GM12801 (cell line): Measurements from ENCODE around the gene EIPR1.

Source experiments
- TF ChIP-seq, protein P1 (sequence below): IDR thresholded peaks from one replicate; pipeline ENCODE4 v1.5.1; 2011; ENCODE audit warnings: control low read depth; ENCODE audit not compliant: insufficient read length; ENCODE audit errors: extremely low read depth

Gene EIPR1

DNA sequence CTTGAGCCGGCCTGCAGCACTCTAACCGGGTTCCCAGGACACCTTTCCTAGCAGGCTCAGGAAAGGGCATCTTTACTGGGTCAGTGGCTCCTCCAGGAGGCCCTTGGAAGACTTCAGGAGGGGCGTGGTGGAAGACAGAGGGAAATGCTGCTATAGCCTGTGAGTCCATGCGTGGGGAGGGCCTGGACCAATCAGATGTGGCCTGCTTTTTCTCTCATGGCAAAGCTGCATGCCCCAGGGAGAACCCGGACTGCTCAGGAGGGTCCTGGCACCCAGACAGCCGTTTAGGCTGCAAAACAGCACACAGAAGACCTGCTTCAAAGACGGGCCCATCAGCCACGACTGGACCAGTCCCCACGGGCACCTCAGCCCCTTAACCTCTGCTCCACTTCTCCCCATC, 84.4 kb downstream of the EIPR1 start:
- TF ChIP-seq, protein P1, sequence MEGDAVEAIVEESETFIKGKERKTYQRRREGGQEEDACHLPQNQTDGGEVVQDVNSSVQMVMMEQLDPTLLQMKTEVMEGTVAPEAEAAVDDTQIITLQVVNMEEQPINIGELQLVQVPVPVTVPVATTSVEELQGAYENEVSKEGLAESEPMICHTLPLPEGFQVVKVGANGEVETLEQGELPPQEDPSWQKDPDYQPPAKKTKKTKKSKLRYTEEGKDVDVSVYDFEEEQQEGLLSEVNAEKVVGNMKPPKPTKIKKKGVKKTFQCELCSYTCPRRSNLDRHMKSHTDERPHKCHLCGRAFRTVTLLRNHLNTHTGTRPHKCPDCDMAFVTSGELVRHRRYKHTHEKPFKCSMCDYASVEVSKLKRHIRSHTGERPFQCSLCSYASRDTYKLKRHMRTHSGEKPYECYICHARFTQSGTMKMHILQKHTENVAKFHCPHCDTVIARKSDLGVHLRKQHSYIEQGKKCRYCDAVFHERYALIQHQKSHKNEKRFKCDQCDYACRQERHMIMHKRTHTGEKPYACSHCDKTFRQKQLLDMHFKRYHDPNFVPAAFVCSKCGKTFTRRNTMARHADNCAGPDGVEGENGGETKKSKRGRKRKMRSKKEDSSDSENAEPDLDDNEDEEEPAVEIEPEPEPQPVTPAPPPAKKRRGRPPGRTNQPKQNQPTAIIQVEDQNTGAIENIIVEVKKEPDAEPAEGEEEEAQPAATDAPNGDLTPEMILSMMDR: no peak

DNA sequence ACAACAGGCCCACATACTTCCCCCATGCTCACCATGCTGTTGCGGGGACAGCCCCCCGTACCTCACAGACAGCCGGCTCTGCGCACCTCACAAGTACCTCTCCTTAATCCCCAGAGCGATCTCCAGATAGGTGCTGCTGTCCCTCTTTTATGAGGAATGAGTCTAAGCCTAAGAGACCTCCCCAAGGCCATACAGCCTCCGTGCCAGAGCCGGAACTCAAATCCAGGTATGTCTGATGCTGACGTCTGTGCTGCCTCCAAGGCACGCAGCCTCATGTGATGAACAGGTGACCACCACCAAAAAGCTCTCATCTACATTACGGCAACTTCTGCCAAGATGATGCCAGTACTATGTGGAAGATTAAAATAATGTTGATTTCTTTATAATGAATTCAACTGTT, 85.2 kb downstream of the EIPR1 start:
- TF ChIP-seq, protein P1: no peak

DNA sequence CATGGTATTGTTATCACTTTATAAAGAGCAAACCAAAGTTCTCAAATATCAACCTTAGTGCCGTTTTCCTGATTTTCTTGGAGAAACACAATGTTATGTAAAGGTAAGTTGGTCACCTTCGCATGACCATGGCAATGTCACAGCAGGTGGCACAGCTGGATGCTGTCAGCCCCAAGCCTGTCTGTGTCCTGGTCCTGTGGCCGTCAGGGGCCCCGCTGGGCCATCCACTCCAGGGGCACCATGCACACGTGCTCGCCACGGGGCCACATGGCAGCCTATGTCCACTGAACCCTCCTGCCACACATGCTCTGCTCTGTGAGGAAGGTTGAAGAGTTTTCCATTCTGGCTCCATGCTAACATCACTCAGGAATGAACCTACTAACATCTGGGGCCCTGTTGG, 85.9 kb downstream of the EIPR1 start:
- TF ChIP-seq, protein P1: no peak

DNA sequence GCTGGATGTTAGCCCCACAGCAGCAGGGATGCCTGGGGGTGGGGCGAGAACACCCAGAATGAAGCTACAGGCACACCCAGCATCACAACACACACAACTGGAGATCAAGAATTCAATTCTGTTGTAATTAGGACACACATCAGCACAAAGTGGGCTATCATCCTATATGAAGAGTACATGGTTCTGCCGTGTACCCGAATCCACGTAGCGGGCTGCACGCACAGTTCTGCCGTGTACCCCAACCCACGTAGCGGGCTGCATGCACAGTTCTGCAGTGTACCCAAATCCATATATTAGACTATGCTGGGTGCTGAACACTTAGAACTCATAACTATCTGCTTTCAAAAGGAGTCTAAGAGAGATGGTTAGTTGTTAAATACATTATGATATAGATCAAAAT, 86.5 kb downstream of the EIPR1 start:
- TF ChIP-seq, protein P1: no peak

DNA sequence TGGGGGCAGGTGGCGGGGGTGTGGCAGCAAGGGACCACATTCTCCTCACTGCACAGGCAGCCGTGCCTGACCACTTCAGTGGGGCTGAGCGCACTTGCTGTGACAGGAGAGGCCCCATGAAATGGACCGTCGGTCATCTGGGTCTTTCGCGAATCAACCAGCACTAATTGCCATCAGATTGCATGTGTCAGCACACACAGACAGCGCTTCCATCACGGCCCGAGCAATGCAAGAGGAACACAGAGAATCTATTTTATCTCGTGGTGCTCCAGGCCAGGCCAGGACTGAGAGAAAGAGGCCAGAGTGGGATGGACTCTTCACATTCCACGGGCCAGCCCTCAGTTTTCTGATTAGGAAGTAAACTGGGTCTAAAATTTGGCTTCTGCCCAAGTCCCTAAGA, 87.0 kb downstream of the EIPR1 start:
- TF ChIP-seq, protein P1: no peak

DNA sequence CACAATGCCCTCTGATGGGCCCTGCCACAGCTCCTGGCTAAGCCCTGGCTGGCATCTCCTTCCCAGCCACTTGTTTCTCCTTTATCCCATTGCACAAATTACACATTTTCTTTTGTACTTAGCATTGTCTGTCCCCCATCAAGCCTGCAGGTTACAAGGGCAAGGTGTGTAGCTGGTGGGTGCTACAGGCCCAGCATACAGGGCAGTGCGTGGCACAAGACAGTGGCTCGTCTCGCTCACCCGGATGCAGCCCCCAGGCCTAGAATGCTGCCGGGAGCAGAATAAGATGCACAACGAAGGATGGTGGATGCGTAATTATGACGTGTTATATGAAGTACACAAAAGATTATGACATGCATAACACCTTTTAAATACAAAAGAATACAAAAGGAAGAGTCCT, 87.6 kb downstream of the EIPR1 start:
- TF ChIP-seq, protein P1: no peak

DNA sequence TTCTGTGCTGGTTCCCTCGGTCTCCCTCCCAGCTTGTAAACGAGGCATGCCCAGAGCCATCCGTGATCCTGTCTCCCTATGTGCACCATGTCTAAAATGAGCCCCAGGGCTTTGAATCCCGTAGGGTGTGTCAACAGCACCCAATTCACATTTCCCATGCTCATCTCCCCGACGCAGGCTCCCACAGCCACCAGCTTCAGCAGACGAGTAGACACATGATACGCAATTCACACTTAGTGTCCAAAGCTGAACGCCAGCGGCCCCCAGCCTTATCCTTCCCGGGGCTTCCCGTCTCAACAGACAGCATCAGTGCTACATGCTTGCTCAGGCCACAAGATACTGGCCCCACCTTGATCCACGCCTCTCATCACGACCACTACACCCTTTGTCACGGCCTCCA, 88.1 kb downstream of the EIPR1 start:
- TF ChIP-seq, protein P1: no peak

DNA sequence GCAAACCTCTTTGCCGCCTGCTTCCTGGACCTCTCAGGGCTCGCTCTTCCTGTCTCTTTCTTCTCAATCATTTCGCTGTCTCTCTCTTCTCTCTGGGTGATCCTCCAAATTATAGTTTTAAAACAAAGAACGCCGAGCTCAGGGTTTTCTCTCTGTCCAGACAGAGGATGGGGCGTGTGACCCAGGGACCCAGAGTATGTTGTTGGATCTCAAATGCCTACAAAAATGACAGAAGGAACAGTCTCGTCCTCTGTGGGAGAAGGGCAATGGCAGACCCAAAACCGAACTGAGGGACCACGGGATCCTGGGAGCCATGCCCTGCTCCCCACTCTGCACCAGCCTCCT, 88.5 kb downstream of the EIPR1 start:
- TF ChIP-seq, protein P1: no peak
